K562 (cell line): ENCODE measurements around the gene C2orf66. TPM values are rescaled to one million over a fixed set of nuclear protein-coding genes. Genes with fewer than 3 reads are reported as not detected.

Source experiments
- ATAC-seq: fragments of 200-7000 bp; cut with Tn5 transposase; 3 replicates; pipeline ENCODE4 v1.9.1; 2020; ENCODE audit warnings: moderate library complexity
- BruUV-seq: library from RNA; stranded (reverse); fragments of 400-500 nt; replicated peaks from 2 replicates; lab custom pipeline; 2021; lab: Mats Ljungman, UMichigan
- CTCF ChIA-PET: fragments of 300-600 bp; formaldehyde crosslinking; extraction: SDS; loops from one replicate; lab custom pipeline; 2021; ENCODE audit warnings: low intra/inter-chr PET ratio; lab: Yijun Ruan, JAX
- POLR2A ChIA-PET: fragments of 300-600, 350-650 bp; sonication (Branson Sonifier 250); formaldehyde crosslinking; extraction: SDS; loops from one replicate; lab custom pipeline; 2021; ENCODE audit warnings: antibody characterized with exemption, inconsistent platforms; lab: Yijun Ruan, JAX
- DNase-seq, 4 experiments: peaks; one replicate each; pipeline versions ENCODE4 v3.0.0 to v3.0.0-alpha.2; 2011 to 2018; ENCODE audit warnings: low spot score in 3 of 4, mixed read lengths in 3 of 4; ENCODE audit errors: extremely low read depth in 1 of 4
- FAIRE-seq: peaks from 2 replicates; lab custom pipeline; 2011; peaks lifted over from hg19 to GRCh38; lab: Jason Lieb, UNC
- H2AFZ ChIP-seq: 2 replicates; pipeline ENCODE4 v1.6.0; 2011; ENCODE audit warnings: low read depth, low read length, control low read depth, inconsistent platforms
- H3K27ac ChIP-seq: fragments of 200-600 bp; 3 replicates; pipeline ENCODE4 v1.8.0; 2011; ENCODE audit warnings: low read depth, mild to moderate bottlenecking, control low read depth, inconsistent platforms, low read length, moderate library complexity, mixed read lengths; ENCODE audit errors: extremely low read depth
- H3K27me3 ChIP-seq, 2 experiments: fragments of 300-600 bp in 1 of 2; 2 replicates in 1 of 2; 3 replicates in 1 of 2; pipeline versions ENCODE4 v1.6.0 to v1.8.0; 2011; ENCODE audit warnings: inconsistent platforms in 2 of 2, low read length in 2 of 2, mild to moderate bottlenecking in 1 of 2, mixed read lengths in 1 of 2, moderate library complexity in 1 of 2; ENCODE audit not compliant: control insufficient read depth in 2 of 2, insufficient read depth in 2 of 2
- H3K36me3 ChIP-seq: fragments of 300-600 bp; 3 replicates; pipeline ENCODE4 v1.8.0; 2011; ENCODE audit warnings: mild to moderate bottlenecking, low read length, inconsistent platforms; ENCODE audit not compliant: control insufficient read depth, insufficient read depth
- H3K4me1 ChIP-seq, 2 experiments: fragments of 200-600 bp in 1 of 2; replicated peaks in 1 of 2; 2 replicates in 1 of 2; 3 replicates in 1 of 2; pipeline versions ENCODE4 v1.5.1 to v1.8.0; 2011; ENCODE audit warnings: inconsistent platforms in 2 of 2, low read length in 2 of 2, mild to moderate bottlenecking in 1 of 2, mixed read lengths in 1 of 2, moderate library complexity in 1 of 2; ENCODE audit not compliant: control insufficient read depth in 2 of 2, insufficient read depth in 2 of 2
- H3K4me2 ChIP-seq: 2 replicates; pipeline ENCODE4 v1.6.1; 2011; ENCODE audit warnings: low read length, control low read depth, inconsistent platforms, mixed read lengths; ENCODE audit not compliant: insufficient read depth
- H3K4me3 ChIP-seq: fragments of 200-600 bp; sonication (generic), shearing (Covaris generic); 2 replicates; pipeline ENCODE4 v1.5.1; 2016; ENCODE audit warnings: control low read depth, inconsistent platforms
- H3K79me2 ChIP-seq: fragments of 200-600 bp; 3 replicates; pipeline ENCODE4 v1.8.0; 2011; ENCODE audit warnings: low read length, inconsistent platforms; ENCODE audit not compliant: control insufficient read depth, insufficient read depth
- H3K9ac ChIP-seq, 2 experiments: 2 replicates each; pipeline versions ENCODE4 v1.6.0 to v1.6.1; 2011; ENCODE audit warnings: low read depth in 2 of 2, low read length in 2 of 2, control low read depth in 1 of 2, inconsistent platforms in 1 of 2, mild to moderate bottlenecking in 1 of 2, mixed read lengths in 1 of 2; ENCODE audit not compliant: insufficient read depth in 1 of 2
- H3K9me1 ChIP-seq: one replicate; pipeline ENCODE4 v1.6.0; 2011; ENCODE audit warnings: inconsistent platforms, mild to moderate bottlenecking, low read length, moderate library complexity; ENCODE audit not compliant: control insufficient read depth, insufficient read depth
- H3K9me3 ChIP-seq: replicated peaks from 2 replicates; pipeline ENCODE4 v1.5.1; 2011; ENCODE audit warnings: low read depth, low read length, inconsistent platforms; ENCODE audit not compliant: control insufficient read depth, insufficient read depth
- H4K20me1 ChIP-seq: replicated peaks from 2 replicates; pipeline ENCODE4 v1.6.1; 2011; ENCODE audit warnings: low read length, inconsistent platforms, mixed read lengths; ENCODE audit not compliant: control insufficient read depth, insufficient read depth
- CHD2 ChIP-seq: IDR thresholded peaks from 2 replicates; pipeline ENCODE4 v1.6.1; 2011; ENCODE audit warnings: low read depth, low read length
- PPARD ChIP-seq: fragments of 250-450 bp; sonication (Bioruptor Pico); IDR thresholded peaks from 2 replicates; pipeline ENCODE4 v1.8.0; 2022; ENCODE audit warnings: inconsistent platforms, mild to moderate bottlenecking, moderate library complexity
- RAD21 ChIP-seq, 2 experiments: fragments of 250-450 bp in 1 of 2; fragments of 450-650 bp in 1 of 2; sonication (Bioruptor Pico) in 1 of 2; formaldehyde crosslinking in 1 of 2; IDR thresholded peaks in 1 of 2; conservative IDR thresholded peaks in 1 of 2; 2 replicates each; pipeline versions ENCODE4 v1.4.0 to v1.8.0; 2020 to 2022; ENCODE audit warnings: mild to moderate bottlenecking in 2 of 2, moderate library complexity in 1 of 2
- SMARCA5 ChIP-seq: fragments of 450-650 bp; IDR thresholded peaks from 2 replicates; pipeline ENCODE4 v1.6.1; 2016
- in situ Hi-C: fragments of 300-500 bp; cut with MboI; formaldehyde crosslinking; loops from 4 replicates; pipeline ENCODE4 v1.15.0; 2018; ENCODE audit warnings: inconsistent platforms, mixed read lengths
- intact Hi-C: fragments of 100-400 bp; cut with micrococcal nuclease; formaldehyde crosslinking; loops from 2 replicates; pipeline ENCODE4 v1.14.2; 2022
- polyA plus RNA-seq, 8 experiments: library from polyadenylated mRNA; depleted of rRNA in 4 of 8; stranded (reverse) in 5 of 8; unstranded in 3 of 8; fragments of >200 nt; fragmentation: Nextera tagmentation in 2 of 8; fragmentation: Illumina TruSeq in 1 of 8; extraction: Ambion mirVana in 2 of 8; extraction: Trizol in 1 of 8; gene quantifications; 2 replicates each; pipeline versions ENCODE4 v1.2.1 to v1.2.3, GENCODE V29; 2011 to 2014; ENCODE audit warnings: inconsistent platforms in 1 of 8, missing spikeins in 1 of 8
- total RNA-seq, 7 experiments: library from RNA; depleted of rRNA in 6 of 7; stranded (reverse); fragments of >200 nt in 6 of 7; fragmentation: Illumina TruSeq in 2 of 7; extraction: Trizol in 2 of 7; gene quantifications; 2 replicates each; pipeline versions ENCODE4 v1.2.1 to v1.2.3, GENCODE V29; 2011 to 2021; ENCODE audit warnings: low replicate concordance in 1 of 7
- TF ChIP-seq, protein P1 (sequence below), 3 experiments: IDR thresholded peaks in 2 of 3; conservative IDR thresholded peaks in 1 of 3; 2 replicates each; pipeline ENCODE4 v1.5.1; 2011 to 2012; ENCODE audit warnings: low read length in 3 of 3, mild to moderate bottlenecking in 3 of 3, control low read depth in 2 of 3, improper control_type of control experiment in 1 of 3, inconsistent platforms in 1 of 3, low read depth in 1 of 3, mixed read lengths in 1 of 3, moderate library complexity in 1 of 3; ENCODE audit not compliant: insufficient read depth in 2 of 3

Gene C2orf66
- total and polyA plus RNA-seq, 9 of the 15 experiments (the other 6 are each of a cell fraction or from before 2014, with no cell fraction given), result not detected

- H3K4me1 ChIP-seq, result no peaks in the 10 kb centered on the region
- ATAC-seq (peak; percentile 61), FAIRE-seq (no peak), DNase-seq (peak in 2 of 4 experiments; percentile 5 to 8)
- intact Hi-C loops (no loop called here), in situ Hi-C loops (no loop called here)
- H4K20me1 ChIP-seq, result no peaks in the 10 kb centered on the region
- H3K9me1 ChIP-seq, result no peaks in the 10 kb centered on the region
- H3K9ac ChIP-seq, result no peak overlapping the region
- H2AFZ ChIP-seq, result no peak overlapping the region
- H3K27ac ChIP-seq, result no peak overlapping the region
- CTCF ChIA-PET, result no interaction called here
- H3K4me2 ChIP-seq, result no peak overlapping the region
- no peak for TF ChIP-seq CHD2
- no peak for TF ChIP-seq PPARD (CRISPR knock-in tag)
- no peak for TF ChIP-seq SMARCA5
- TF ChIP-seq RAD21 (CRISPR knock-in tag; conservative IDR thresholded peaks at IDR 0.05 in 1 of 2, IDR thresholded peaks at IDR 0.05 in 1 of 2), result peak in 1 of 2 experiments; percentile 46; a peak in 2 of 4 replicates
- TF ChIP-seq, protein P1, sequence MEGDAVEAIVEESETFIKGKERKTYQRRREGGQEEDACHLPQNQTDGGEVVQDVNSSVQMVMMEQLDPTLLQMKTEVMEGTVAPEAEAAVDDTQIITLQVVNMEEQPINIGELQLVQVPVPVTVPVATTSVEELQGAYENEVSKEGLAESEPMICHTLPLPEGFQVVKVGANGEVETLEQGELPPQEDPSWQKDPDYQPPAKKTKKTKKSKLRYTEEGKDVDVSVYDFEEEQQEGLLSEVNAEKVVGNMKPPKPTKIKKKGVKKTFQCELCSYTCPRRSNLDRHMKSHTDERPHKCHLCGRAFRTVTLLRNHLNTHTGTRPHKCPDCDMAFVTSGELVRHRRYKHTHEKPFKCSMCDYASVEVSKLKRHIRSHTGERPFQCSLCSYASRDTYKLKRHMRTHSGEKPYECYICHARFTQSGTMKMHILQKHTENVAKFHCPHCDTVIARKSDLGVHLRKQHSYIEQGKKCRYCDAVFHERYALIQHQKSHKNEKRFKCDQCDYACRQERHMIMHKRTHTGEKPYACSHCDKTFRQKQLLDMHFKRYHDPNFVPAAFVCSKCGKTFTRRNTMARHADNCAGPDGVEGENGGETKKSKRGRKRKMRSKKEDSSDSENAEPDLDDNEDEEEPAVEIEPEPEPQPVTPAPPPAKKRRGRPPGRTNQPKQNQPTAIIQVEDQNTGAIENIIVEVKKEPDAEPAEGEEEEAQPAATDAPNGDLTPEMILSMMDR (IDR thresholded peaks at IDR 0.05 in 2 of 3, conservative IDR thresholded peaks at IDR 0.05 in 1 of 3; ENCODE audit: insufficient read depth in 2 of 3, low read depth in 1 of 3, low read length in 3 of 3), result peak; percentile 7 to 28 (median 23); a peak in 2 of 6 replicates
- TF ChIP-seq, all 486 proteins: peak for 2
- Histone ChIP-seq H3K79me2 (no peaks in the 10 kb centered on the region), H3K9me3 (no peaks in the 10 kb centered on the region), H3K27me3 (no peaks in the 10 kb centered on the region), H3K4me3 (no peak overlapping the region), H3K36me3 (no peaks in the 10 kb centered on the region)
- no TSS peak for BruUV-seq
- POLR2A ChIA-PET, result interaction anchor here (0.5 kb wide), 1 partner anchor 44 kb away, joined by 3 read pairs; no protein-coding TSS in a partner anchor
Measured at GRCh38 chr2:196849895-196850294, 40.7 kb upstream of the C2orf66 start.
